Stimulated activated CD4-positive, alpha-beta T cell treated with anti-CD3 and anti-CD28 coated beads, Interleukin-4, amount 100 ng/mL, for 1 hour (primary cell): ENCODE data around the gene FOSL2.
A peak's percentile ranks its signal among the peaks of the same experiment; 100 is the strongest.

Source experiments
- DNase-seq: peaks from one replicate; pipeline ENCODE4 v3.0.0-alpha.2; 2020

FOSL2 gene

GRCh38 chr2:28392297-28393113, at the start of gene FOSL2:
TSS of gene FOSL2 (plus strand) at chr2:28392858. CDS start at chr2:28393721, 863 bp downstream.
- peak; percentile 91 for DNase-seq

GRCh38 chr2:28343184-28343942, 49.3 kb upstream of the FOSL2 start:
- no peak for DNase-seq

GRCh38 chr2:28343971-28344715, 48.5 kb upstream of the FOSL2 start:
- no peak for DNase-seq

- DNase-seq: no peak
Observed at GRCh38 chr2:28344756-28345373, 47.8 kb upstream of the FOSL2 start.

- DNase-seq: no peak
Observed at GRCh38 chr2:28345619-28346018, 47.0 kb upstream of the FOSL2 start.

- DNase-seq: no peak
Observed at GRCh38 chr2:28346587-28346986, 46.1 kb upstream of the FOSL2 start.

- DNase-seq: no peak
Observed at GRCh38 chr2:28347193-28347592, 45.5 kb upstream of the FOSL2 start.

- no peak for DNase-seq
Observed at GRCh38 chr2:28347596-28347995, 45.1 kb upstream of the FOSL2 start.

GRCh38 chr2:28348149-28348567, 44.5 kb upstream of the FOSL2 start:
- peak; percentile 25 for DNase-seq

GRCh38 chr2:28348921-28349320, 43.7 kb upstream of the FOSL2 start:
- DNase-seq: no peak

GRCh38 chr2:28349546-28350165, 43.0 kb upstream of the FOSL2 start:
- DNase-seq: no peak

- DNase-seq: no peak
Observed at GRCh38 chr2:28350196-28350595, 42.5 kb upstream of the FOSL2 start.

GRCh38 chr2:28350791-28351285, 41.8 kb upstream of the FOSL2 start:
- DNase-seq: no peak

GRCh38 chr2:28351621-28352020, 41.0 kb upstream of the FOSL2 start:
- no peak for DNase-seq

GRCh38 chr2:28352104-28352503, 40.6 kb upstream of the FOSL2 start:
- DNase-seq: no peak

GRCh38 chr2:28352610-28353195, 40.0 kb upstream of the FOSL2 start:
- DNase-seq: no peak

- DNase-seq: no peak
Observed at GRCh38 chr2:28354920-28355520, 37.6 kb upstream of the FOSL2 start.

- no peak for DNase-seq
Observed at GRCh38 chr2:28355521-28356094, 37.0 kb upstream of the FOSL2 start.

GRCh38 chr2:28356095-28356911, 36.4 kb upstream of the FOSL2 start:
- peak; percentile 28 for DNase-seq

- no peak for DNase-seq
Observed at GRCh38 chr2:28357055-28357454, 35.6 kb upstream of the FOSL2 start.
